GM21737 (cell line): Measurements from ENCODE around the gene FCGR3B.
"Not testable (repeated sequence)": the region's sequence is repeated elsewhere in the genome, so short reads cannot be mapped to it uniquely, and the experiment has no call there.

Source experiments
- ATAC-seq: cut with Tn5 transposase; IDR thresholded peaks from one replicate; pipeline ENCODE4 v1.9.1; 2021; ENCODE audit warnings: mild to moderate bottlenecking, moderate library complexity; ENCODE audit not compliant: unreplicated experiment

The FCGR3B gene

DNA sequence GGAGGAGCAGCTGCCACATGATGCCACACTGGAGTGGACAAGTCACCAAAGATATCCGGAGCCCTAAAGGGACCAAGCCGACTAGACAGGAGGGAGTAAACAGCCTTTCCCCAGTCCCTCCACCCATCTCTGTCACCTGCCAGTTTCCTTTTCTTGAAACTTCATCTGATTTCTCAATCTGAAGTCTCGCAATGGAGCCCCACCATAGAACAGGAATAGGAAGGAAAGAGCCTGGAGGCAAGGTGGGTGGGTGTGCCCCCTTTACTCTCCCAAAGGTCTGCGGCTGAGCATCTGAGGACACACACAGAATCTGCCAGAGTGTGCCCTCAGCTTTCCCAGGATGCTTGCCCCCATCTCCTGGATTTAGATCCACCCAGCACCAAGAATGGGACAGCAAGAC lies at the start of gene FCGR3B:
Gene FCGR3B, minus strand, starts transcription at position 101 of the 400 bp plus-strand sequence. Its CDS starts 82 bp downstream, at position 19.
- no peak for ATAC-seq

GRCh38 chr1:161678500-161678899 lies 47.5 kb upstream of the FCGR3B start:
- no peak for ATAC-seq

DNA sequence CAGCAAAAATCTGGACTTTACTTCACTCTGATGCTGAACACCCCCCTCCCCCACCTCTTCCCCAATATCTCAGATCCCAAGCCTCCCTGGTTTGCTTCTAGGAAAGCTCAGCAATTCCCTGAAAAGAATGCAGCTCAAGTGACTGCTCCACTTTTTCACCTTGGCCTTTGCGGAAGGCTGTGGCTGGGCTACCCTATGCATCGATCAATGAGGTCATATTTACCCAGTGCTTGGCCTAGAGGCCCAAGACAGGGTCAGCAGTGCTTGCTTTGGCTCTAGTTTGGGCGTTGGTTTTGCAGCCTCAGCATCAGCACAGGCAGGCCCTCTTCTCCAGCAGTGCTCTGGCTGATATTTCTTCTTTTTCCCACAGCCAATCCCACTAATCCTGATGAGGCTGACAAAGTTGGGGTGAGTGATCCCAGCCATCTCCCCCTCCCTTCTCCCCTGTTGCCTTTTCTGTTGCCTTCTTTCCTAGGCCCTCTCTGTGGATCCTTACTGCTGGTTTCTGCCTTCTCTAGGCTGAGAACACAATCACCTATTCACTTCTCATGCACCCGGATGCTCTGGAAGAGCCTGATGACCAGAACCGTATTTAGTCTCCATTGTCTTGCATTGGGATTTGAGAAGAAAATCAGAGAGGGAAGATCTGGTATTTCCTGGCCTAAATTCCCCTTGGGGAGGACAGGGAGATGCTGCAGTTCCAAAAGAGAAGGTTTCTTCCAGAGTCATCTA lies 46.1 kb upstream of the FCGR3B start:
- ATAC-seq = no peak

GRCh38 chr1:161676441-161676840 lies 45.5 kb upstream of the FCGR3B start:
- ATAC-seq = no peak

GRCh38 chr1:161674908-161675307 lies 43.9 kb upstream of the FCGR3B start:
- ATAC-seq = not testable (repeated sequence)

- not testable (repeated sequence) for ATAC-seq
These were observed 43.5 kb upstream of the FCGR3B start for GRCh38 chr1:161674447-161674846.

DNA sequence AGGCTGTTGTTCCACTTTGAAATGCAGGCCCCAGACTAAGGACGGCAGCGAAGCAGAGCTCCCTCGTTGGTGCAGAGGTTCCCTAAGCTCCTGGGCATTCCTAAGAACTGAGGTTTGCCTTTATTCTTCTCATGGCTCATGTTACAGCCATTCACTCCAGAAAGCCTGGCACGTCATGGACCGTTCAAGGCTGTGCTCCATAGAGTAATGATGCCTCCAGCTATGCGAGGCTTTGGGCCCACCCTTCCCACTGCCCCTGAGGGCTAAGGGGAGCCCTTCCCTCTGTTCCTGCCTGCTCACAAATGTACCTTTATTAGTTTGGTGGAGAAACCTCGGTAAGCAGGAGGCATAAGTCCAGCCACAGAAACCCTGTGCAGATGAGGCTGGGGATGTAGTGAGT lies 42.5 kb upstream of the FCGR3B start:
- ATAC-seq = not testable (repeated sequence)

DNA sequence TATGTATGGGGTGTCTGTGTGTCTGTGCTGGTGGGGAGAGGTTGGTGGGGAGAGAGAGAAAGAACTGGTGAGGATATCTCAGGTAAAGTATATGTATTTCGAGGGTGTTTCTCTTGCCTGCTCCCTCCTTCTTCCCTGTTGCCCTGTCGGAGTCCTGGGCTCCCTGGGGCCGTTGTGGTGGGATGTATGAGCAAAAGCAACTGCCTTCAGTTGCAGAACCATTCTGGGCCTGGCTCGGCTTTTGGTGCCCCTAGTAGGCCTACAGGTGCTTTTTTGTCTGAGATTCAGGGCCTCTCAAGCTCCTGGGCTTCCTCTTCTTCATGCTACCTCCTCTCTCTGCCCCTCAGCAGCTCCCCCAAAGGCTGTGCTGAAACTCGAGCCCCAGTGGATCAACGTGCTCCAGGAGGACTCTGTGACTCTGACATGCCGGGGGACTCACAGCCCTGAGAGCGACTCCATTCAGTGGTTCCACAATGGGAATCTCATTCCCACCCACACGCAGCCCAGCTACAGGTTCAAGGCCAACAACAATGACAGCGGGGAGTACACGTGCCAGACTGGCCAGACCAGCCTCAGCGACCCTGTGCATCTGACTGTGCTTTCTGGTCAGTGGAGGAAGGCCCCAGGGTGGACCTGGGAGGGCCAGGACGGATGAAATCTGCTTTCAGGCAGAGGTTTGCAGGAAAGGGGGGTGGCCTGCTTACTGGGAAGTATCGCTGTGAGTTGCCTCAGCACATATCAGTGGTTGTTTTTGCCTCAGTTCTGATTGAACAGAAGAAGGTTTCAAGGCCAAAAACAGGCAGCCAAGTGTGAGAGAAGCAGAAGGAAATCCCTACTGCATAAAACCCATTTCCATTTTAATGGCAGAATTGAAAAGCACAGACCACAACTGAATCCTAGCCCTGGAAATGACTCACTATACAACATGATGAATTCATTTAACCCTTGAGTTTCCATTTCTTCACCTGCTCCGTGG lies 40.4 kb upstream of the FCGR3B start:
- not testable (repeated sequence) for ATAC-seq

GRCh38 chr1:161664689-161665088 lies 33.7 kb upstream of the FCGR3B start:
- not testable (repeated sequence) for ATAC-seq

GRCh38 chr1:161663569-161663968 lies 32.6 kb upstream of the FCGR3B start:
- ATAC-seq = peak; percentile 22

GRCh38 chr1:161662684-161663339 lies 31.8 kb upstream of the FCGR3B start, which contains the start of gene FCGR2B:
Gene FCGR2B (plus strand): TSS chr1:161663143. CDS start chr1:161663242, 99 bp downstream.
- peak; percentile 51 for ATAC-seq

GRCh38 chr1:161661660-161662311 lies 30.8 kb upstream of the FCGR3B start:
- not testable (repeated sequence) for ATAC-seq

DNA sequence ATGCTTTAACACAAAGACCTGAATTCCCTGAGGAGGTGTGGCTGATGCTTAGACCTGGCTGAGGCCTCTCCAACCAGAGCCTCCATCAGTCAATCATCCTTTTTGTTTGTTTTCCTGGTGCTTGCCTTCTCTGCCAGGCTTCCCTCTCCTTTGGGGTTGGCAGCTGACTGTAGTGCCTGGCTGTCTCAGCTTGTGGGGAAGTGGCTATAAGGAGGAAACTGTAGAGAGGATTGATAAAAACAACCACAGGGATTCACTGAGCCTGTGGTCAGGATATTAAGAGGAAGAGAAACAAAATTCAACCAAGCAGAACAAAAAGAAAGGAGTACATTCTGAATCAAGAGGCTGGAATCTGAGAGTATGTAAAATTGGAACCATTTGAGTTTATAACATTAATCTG lies 27.5 kb upstream of the FCGR3B start:
- not testable (repeated sequence) for ATAC-seq

DNA sequence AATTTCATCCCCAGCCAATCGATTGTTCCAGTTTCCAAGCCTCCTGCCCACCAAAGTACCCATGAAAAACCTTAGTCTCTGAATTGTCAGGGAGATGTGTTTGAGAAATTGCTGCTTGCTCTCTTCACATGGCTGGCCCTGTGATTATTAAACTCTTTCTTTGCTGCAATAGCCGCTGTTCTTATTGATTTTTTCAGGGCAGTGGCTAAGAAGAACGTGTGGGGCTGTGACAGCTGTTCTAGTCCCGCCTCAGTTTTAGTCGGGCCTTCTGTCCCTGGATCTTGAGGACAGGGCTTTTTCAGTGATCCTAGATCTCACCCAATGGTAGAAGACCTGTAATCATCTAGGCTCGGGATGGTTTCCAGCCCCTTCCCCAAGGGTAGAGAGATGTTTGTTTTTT lies 23.0 kb upstream of the FCGR3B start:
- ATAC-seq = not testable (repeated sequence)

DNA sequence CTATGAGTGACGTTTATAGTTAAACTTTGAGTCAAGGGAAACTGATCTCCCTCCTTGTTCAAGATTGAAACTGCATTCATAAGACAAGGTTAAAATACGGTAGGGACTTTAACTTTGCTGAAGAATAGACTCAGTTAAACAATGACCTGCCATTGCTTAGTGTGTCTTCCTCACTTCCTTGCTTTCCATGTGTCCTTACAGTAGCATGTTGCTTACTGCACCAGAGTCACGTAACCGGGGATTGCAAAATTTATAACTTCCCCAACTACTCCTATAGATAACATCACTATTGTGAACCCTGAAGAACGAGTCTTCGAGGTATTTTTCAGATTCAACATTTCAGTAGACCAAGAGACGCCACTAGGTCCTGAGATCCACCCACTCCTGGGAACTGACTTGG lies 22.6 kb upstream of the FCGR3B start:
- not testable (repeated sequence) for ATAC-seq

DNA sequence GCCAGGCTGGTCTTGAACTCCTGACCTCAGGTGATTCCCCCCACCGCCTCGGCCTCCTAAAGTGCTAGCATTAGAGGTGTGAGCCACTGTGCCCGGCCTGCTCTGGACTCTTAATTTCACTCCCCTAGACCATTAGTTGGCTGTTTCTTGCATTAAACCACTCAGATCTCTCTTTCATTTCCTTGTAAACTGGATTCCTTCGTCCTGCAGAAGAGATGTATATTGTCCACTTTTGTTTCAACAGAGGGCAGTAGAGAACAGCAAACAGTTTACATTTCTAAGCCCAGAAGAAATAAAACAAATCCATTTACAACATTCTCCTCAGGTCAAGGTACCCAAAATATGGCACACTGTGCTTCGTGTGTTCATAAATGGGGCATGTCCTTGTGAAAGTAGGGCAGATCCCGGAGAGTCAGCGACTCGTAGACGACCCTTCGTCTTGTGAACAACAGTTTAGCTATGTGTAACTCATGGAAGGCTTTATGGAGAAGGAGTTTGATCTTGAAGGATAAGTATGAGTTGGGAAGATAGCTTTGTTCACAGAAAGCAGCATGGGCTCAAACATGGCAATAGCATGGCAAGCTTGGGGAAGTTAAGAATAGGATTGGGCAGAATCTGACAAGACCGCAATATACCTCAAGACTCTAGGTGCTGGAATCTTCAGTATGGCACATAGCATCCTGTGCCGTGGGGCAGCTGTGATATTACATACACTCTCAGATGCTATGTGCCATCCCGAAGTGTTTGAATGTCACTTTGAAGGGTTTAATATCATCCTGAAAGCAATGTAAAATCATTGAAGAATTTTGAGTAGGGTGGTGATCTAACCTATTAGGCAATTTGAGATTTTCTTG lies 16.8 kb upstream of the FCGR3B start:
- not testable (repeated sequence) for ATAC-seq

DNA sequence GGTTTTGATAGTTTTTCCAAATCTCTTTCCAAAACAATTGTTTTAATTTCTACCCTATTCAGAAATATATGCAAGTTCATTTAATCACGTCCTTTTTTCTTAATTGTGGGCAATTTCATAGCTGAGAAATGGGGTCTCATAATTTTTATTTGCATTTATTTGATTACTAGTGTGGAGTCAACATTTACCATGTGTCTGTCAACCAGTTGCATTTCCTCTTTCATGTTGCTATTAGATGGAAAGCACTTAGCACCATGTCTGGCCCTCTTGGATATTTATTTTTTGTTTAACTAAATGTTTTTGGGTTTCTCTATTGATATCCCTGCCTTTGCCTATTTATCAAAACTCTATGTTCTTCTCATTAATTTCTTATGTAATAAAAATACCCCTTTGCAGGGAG lies 13.9 kb upstream of the FCGR3B start:
- not testable (repeated sequence) for ATAC-seq

DNA sequence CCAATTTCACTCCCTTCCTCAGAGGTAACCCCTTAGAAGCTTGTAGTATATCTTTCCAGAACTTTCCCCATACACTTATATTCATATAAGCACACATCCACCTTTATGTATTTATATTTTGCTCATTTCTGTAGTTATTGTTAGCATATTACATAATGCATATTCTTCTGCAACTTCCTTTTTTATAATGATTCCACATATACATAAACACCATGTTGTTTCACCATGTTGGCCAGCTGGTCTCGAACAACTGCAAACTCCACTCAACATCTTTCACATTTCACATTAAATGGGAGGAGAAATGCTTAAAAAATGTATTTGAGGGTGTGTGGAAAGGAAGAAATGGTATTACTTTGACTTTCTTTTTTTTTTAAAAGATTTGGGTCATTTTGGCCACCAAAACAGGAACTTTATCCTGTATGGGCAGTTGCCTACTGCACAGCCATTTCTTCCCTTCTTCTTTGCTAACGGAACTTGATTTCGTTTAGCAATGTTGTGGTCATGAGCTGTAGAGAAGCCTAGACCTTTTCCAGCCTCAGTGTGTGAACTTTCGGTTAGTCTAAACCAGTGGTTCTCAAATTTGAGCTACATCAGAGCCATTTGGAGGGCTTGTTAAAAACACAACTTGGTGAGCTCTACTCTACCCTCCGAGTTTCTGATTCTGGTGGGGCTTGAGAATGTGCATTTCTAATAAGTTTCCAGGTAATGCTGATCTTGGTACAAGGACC lies 12.7 kb upstream of the FCGR3B start:
- not testable (repeated sequence) for ATAC-seq

- ATAC-seq = not testable (repeated sequence)
These were observed 11.7 kb upstream of the FCGR3B start for GRCh38 chr1:161642697-161643096.
